Breast epithelium (tissue), 4 donors: ENCODE measurements around the gene TRIM74. TPM values are rescaled to one million over a fixed set of nuclear protein-coding genes. Genes with fewer than 3 reads are reported as not detected.
"Not testable (repeated sequence)": the region's sequence is repeated elsewhere in the genome, so short reads cannot be mapped to it uniquely, and the experiment has no call there.

Source experiments
- DNase-seq, 2 donors: peaks; one replicate each; pipeline ENCODE4 v3.0.0-alpha.2; 2019; ENCODE audit warnings: low spot score in 2 of 2
- H3K27ac ChIP-seq, 2 donors: fragments of 200-600 bp; sonication (generic) in 1 of 2; one replicate each; pipeline ENCODE4 v1.5.1; 2016 to 2019; ENCODE audit warnings: mild to moderate bottlenecking in 1 of 2
- H3K27me3 ChIP-seq, 2 donors: fragments of 200-600 bp; sonication (generic) in 1 of 2; one replicate each; pipeline versions ENCODE4 v1.5.1 to v1.6.0; 2017 to 2019; ENCODE audit warnings: control low read depth in 1 of 2, mild to moderate bottlenecking in 1 of 2
- H3K36me3 ChIP-seq: fragments of 200-600 bp; one replicate; pipeline ENCODE4 v1.5.1; 2019
- H3K4me1 ChIP-seq, 2 donors: fragments of 200-600 bp; sonication (generic); one replicate each; pipeline ENCODE4 v1.5.1; 2016 to 2019; ENCODE audit warnings: control low read depth in 1 of 2
- H3K4me3 ChIP-seq, 3 donors: fragments of 200-600 bp; sonication (generic); 1 replicate in 2 of 3; 2 replicates in 1 of 3; pipeline ENCODE4 v1.5.1; 2016 to 2019; ENCODE audit warnings: mild to moderate bottlenecking in 3 of 3, moderate library complexity in 2 of 3
- H3K9me3 ChIP-seq, 2 donors: fragments of 200-600 bp; sonication (generic) in 1 of 2; one replicate each; pipeline ENCODE4 v1.5.1; 2016 to 2019; ENCODE audit warnings: control low read depth in 1 of 2
- POLR2A ChIP-seq: fragments of 450-650 bp; IDR thresholded peaks from one replicate; pipeline ENCODE4 v1.6.1; 2016; ENCODE audit warnings: antibody characterized with exemption, mild to moderate bottlenecking, moderate library complexity
- POLR2AphosphoS5 ChIP-seq, 3 donors: sonication (generic); formaldehyde crosslinking; IDR thresholded peaks; one replicate each; pipeline ENCODE4 v1.6.1; 2017; ENCODE audit warnings: antibody characterized with exemption in 3 of 3
- intact Hi-C: fragments of 100-400 bp; cut with DNase I; formaldehyde crosslinking; loops from one replicate; pipeline ENCODE4 v1.15.1; 2023; ENCODE audit warnings: low total_unique reads
- total RNA-seq, 3 donors: library from RNA; depleted of rRNA; stranded (reverse); fragments of >200 nt; gene quantifications; one replicate each; pipeline ENCODE4 v1.1.0, GENCODE V29; 2016

The TRIM74 gene
- under 1 TPM; 0.16 to 0.98 (median 0.88) TPM for total RNA-seq

DNA sequence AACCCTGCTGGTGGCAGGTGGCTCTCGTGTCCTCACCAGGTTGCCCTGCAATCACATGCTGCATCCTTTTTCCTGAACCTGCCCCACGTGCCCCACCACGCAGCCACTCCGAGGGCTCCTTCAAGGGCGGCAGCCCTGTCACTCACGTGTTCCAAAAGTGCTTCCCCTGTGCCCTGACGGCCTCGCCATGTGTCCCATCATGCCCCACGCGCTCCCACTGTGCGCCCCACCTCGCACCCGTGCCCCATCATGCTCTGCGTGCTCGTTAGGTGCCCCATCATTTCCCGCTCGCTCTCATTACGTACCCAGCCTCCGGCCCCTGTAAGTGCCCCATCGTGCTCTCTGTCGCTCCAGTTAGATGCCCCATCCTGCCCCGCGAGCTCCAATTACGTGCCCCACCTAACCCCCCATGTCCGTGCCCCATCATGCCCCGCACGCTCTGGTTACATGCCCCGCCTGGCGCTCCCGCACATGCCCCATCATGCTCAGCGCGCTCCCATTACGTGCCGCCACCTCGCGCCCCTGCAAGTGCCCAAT is at the start of gene TRIM74:
TSS of gene TRIM74 (minus strand) at position 487 of the 537 bp plus-strand sequence. CDS start 3,309 bp downstream, outside the sequence.
- DNase-seq, H3K27ac ChIP-seq, H3K4me3 ChIP-seq, intact Hi-C loops, H3K4me1 ChIP-seq, H3K9me3 ChIP-seq, H3K36me3 ChIP-seq, H3K27me3 ChIP-seq: not testable (repeated sequence)

DNA sequence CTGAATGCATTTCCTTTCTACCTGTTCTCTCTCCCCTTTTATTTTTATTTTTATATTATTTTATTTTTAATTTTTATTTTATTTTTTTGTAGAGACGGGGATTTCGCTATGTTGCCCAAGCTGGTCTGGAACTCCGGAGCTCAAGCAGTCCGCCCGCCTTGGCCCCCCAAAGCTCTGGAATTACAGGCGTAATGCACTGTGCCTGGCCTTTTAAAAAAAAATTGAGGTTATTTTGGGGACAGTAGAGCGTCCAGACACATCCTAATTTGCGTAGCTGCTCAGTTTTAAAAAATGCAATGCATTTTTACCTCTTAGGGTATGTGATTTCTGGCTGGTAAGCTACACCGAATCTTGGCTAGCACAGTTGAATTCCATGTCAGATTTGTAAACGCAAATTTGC is 37.2 kb upstream of the TRIM74 start:
- H3K36me3 ChIP-seq, H3K4me1 ChIP-seq, intact Hi-C loops, H3K9me3 ChIP-seq, H3K27me3 ChIP-seq: not testable (repeated sequence)
- Histone ChIP-seq H3K4me3 (peak overlapping the region in 2 of 3 donors; percentile 53 to 57), H3K27ac (peak overlapping the region in 1 of 2 donors; percentile 63)
- DNase-seq, result peak in 1 of 2 donors; percentile 15

DNA sequence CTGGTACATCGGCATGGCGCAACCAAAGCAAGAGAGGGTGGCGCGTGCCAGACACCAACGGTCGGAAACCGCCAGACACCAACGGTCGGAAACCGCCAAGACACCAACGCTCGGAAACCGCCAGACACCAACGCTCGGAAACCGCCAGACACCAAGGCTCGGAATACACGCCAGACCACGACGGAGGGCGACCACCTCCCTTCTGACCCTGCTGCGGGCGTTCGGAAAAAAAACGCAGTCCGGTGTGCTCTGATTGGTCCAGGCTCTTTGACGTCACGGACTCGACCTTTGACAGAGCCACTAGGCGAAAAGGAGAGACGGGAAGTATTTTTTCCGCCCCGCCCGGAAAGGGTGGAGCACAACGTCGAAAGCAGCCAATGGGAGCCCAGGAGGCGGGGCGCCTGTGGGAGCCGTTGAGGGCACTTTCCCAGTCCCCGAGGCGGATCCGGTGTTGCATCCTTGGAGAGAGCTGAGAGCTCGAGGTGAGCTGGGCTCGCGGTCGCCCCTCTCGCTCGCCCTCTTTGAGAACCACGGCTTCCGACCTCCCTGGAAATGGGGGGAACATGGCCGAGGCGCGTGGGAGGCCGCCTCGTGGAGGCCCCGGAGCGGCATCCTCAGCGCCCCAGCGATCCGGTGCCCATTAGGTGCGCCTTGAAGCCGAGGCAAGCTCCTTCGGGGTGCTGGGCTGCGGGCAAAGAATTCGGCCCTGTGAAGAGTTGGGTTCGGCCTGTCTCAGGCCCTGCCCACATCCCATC is 36.6 kb upstream of the TRIM74 start:
- H3K27me3 ChIP-seq, H3K36me3 ChIP-seq, intact Hi-C loops, H3K4me1 ChIP-seq, H3K9me3 ChIP-seq: not testable (repeated sequence)
- peak overlapping the region; percentile 78 to 93 for H3K27ac ChIP-seq
- TF ChIP-seq POLR2AphosphoS5 (IDR thresholded peaks at IDR 0.05), result peak; percentile 56 to 87 (median 79)
- peak; percentile 79 for TF ChIP-seq POLR2A
- peak; percentile 69 to 81 for DNase-seq
- peak overlapping the region; percentile 53 to 73 (median 53) for H3K4me3 ChIP-seq

DNA sequence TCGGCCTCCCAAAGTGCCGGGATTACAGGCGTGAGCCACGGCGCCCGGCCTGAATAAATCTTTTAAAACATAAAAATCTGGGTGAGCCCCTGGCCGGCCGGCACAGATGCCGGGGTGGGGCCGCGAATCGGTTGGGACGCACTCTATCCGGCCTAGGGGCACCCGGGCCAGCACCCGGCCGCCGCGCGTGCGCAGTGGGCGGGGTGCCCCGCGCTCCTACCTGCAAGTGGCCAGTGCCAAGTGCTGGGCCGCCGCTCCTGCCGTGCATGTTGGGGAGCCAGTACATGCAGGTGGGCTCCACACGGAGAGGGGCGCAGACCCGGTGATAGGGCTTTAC is 36.1 kb upstream of the TRIM74 start:
- intact Hi-C loops, H3K9me3 ChIP-seq, H3K4me1 ChIP-seq, H3K27me3 ChIP-seq, H3K36me3 ChIP-seq: not testable (repeated sequence)
- Histone ChIP-seq H3K4me3 (peak overlapping the region; percentile 53 to 73 (median 53)), H3K27ac (peak overlapping the region; percentile 78 to 93)
- DNase-seq, result peak; percentile 67 to 69

DNA sequence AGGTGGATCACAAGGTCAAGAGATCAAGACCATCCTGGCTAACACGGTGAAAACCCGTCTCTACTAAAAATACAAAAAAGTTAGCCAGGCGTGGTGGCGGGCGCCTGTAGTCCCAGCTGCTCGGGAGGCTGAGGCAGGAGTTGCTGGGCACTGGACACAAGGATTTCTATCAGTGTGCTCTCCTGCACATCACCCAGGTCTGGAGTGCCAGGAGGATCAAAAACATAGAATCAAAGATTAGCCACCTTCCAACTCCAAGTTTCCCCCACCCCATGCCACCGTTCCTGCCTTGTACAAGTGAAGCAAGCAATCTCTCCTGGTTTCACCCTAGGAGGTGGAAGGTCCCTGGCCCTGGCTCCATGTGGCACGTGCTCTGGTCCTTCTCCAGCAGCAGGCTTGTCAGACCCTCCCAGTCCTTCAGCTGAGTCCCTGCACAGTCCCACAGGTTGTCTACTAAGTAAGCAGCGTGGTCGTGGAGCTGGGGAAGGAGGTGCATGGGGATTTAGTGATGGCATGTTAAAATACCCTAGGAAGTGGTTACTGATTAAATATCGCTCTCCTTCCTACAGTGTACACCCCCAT is 28.7 kb upstream of the TRIM74 start:
- H3K9me3 ChIP-seq, H3K27me3 ChIP-seq, H3K36me3 ChIP-seq, intact Hi-C loops, H3K27ac ChIP-seq, H3K4me3 ChIP-seq, H3K4me1 ChIP-seq, DNase-seq: not testable (repeated sequence)

DNA sequence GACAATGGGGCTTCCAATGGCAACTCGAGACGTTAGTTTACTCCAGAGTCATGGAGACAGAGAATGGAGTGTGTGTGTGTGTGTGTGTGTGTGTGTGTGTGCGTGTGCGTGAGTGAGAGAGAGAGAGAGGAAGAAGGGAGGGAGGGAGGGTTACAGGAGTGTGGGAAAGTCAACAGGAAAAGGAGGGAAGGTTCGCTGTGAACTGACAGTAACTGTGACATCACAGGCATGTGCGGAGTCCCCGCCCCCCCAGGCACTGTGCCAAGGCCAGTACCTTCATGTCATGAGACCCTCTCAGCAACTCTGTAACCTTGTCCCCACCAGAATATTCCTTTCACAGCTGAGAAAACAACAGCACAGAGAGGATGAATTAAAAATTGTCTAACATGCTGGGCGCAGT is 28.2 kb upstream of the TRIM74 start:
- H3K4me3 ChIP-seq, H3K4me1 ChIP-seq, H3K36me3 ChIP-seq, DNase-seq, H3K9me3 ChIP-seq, H3K27ac ChIP-seq, H3K27me3 ChIP-seq, intact Hi-C loops: not testable (repeated sequence)

DNA sequence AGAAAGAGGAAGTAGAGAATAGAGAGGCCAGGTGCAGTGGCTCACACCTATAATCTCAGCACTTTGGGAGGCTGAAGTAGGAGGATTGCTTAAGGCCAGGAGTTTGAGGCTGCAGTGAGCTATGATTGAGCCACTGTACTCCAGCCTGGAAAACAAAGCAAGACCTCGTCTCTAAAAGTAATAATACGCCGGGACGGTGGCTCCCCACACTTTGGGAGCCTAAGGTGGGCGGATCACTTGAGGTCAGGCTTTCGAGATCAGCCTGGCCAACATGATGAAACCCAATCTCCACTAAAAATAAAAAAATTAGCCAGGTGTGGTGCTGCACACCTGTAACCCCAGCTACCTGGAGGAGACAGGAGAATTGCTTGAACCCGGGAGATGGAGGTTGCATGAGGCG is 26.2 kb upstream of the TRIM74 start:
- intact Hi-C loops, DNase-seq, H3K27ac ChIP-seq: not testable (repeated sequence)

DNA sequence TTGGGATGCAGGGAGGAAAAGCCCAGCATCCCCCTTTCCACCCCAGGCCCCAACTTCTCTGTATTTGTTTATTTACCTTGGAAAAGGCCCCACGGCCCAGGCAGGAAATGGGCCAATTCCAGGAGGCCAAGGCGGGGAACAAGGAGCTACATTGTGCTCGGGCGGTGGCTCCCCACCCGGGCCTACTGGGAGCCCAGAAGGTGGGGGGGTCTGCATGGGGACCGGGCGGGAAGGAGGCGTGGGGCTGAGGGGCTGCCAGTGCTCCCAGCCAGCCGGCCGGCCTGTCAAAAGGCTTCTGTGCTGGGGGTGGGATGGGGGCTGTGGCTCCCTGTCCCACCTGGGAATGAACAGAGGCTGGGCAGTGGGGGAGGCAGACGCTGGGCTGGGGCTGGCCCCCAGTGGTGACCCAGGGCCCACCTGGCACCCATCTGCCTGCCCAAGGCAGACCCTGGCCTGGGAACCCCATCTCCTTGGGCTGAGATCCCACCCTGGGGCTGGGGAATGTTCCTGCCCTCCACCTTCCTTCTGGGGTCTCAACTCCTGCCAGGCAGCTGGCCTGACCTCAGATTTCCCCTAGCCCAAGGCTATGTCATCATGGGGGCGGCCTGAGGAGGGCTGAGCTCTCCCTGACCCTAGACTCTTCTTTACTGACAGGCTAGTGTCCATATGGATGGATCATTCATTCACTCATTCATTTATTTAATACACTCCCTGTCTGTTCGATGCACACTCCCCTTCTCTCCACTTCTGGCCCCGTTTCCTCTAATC is 21.1 kb upstream of the TRIM74 start:
- intact Hi-C loops, H3K36me3 ChIP-seq, H3K4me1 ChIP-seq, H3K27me3 ChIP-seq, H3K27ac ChIP-seq, H3K4me3 ChIP-seq, H3K9me3 ChIP-seq: not testable (repeated sequence)
- peak in 1 of 2 donors; percentile 23 for DNase-seq

More for the DNA sequence above, 26.2 kb upstream of the TRIM74 start:
- not testable (repeated sequence) for H3K9me3 ChIP-seq, H3K27me3 ChIP-seq, H3K4me1 ChIP-seq, H3K4me3 ChIP-seq, H3K36me3 ChIP-seq

DNA sequence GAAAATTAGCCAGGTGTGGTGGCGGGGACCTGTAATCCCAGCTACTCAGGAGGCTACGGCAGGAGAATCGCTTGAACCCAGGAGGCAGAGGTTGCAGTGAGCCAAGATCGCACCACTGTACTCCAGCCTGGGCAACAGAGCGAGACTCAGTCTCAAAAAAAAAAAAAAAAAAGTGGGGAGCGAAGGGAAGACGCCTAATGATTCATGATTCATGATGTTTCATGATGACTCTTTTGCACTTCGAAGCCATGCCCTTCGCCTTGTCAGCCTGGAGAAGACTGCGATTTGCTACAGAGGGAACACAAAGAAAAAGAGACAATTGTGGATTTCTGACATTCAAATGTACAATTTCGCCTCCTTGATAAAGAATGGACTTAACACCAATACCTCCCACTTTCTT is 12.8 kb upstream of the TRIM74 start:
- H3K4me1 ChIP-seq, H3K36me3 ChIP-seq, DNase-seq, H3K4me3 ChIP-seq, H3K27ac ChIP-seq, H3K9me3 ChIP-seq, intact Hi-C loops, H3K27me3 ChIP-seq: not testable (repeated sequence)

DNA sequence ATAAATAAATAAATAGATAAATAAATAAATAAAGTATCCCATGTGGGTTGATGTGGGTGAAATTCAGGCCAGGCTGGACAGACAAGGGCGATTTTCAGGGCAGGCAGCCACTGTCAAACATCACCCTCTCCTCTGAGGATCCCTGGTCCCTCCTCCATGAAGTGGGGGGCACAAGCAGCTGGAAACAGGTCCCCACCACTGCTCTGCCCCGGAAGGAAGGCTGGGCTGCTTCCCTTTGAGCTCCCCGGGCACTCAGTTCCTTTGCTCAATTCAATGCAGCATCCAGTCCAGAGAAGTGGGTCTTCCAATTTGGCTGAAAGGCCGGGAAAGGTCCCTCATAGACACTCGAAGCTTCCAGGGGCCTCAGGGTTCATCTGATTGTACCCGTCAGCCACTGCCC is 11.1 kb upstream of the TRIM74 start:
- intact Hi-C loops, H3K4me1 ChIP-seq, H3K27ac ChIP-seq, H3K36me3 ChIP-seq, DNase-seq, H3K9me3 ChIP-seq, H3K4me3 ChIP-seq, H3K27me3 ChIP-seq: not testable (repeated sequence)

DNA sequence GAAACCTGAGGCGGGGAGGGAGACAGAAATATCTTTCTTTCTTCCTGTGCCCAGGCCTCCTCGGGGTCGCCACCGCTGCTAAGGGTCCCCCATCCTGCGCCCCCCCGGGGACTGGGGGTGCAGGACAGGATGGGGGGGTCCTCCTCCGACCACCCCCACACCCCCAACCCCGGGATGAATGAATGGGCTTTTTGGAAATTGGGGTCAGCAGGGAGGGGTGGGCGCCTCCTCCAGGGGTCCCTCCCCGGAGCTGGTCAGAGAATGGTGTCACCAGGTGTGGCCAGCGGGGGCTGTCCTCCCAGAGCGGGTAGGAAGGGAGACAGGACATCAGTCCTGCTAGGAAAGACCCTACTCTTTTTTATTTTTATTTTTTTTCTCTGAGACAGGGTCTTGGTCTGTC is 7.2 kb upstream of the TRIM74 start:
- DNase-seq, intact Hi-C loops, H3K4me1 ChIP-seq: not testable (repeated sequence)

DNA sequence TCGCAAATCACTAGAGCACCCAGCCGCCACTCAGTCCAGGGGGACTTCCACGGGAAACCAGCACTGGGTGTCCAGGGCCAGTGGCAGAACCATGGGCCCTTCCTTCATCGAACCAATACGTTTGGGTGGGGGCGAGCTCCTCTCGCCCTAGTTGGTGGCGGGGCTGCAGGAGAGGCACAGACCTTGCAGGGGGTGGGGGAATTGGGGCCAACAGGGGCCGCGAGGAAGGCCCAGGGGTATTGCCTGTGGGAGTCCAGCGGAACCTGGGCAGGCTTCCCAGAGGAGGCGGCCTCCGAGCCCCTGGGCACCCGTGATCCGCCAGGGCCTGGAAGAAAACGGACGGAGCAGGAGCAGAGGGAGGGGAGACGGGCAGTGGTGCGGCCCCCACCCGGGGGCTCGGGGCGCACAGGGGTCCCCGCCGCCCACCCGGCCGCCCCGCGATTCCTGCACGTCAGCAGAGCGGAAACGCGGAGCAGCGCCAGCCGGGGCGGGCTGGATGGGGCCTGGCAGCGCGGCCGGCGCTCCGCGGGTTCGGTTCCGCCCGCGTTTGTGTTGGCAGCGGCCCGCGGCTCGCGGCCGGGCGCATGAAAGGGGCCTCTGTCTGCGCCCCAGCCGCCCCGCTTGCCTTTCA is 6.5 kb upstream of the TRIM74 start:
- DNase-seq, intact Hi-C loops: not testable (repeated sequence)

More for the DNA sequence above, 7.2 kb upstream of the TRIM74 start:
- H3K9me3 ChIP-seq, H3K27ac ChIP-seq, H3K4me3 ChIP-seq, H3K27me3 ChIP-seq, H3K36me3 ChIP-seq: not testable (repeated sequence)

More for the DNA sequence above, 6.5 kb upstream of the TRIM74 start:
- not testable (repeated sequence) for H3K9me3 ChIP-seq, H3K4me3 ChIP-seq, H3K36me3 ChIP-seq, H3K27ac ChIP-seq, H3K27me3 ChIP-seq, H3K4me1 ChIP-seq
